Cerebellar cortex (tissue), 1 donor: ENCODE results near the gene KIF6.
"Not testable (repeated sequence)": the region's sequence is repeated elsewhere in the genome, so short reads cannot be mapped to it uniquely, and the experiment has no call there.

Experiments
- DNase-seq: peaks from one replicate; pipeline ENCODE4 v3.0.0-alpha.2; 2015; ENCODE audit warnings: low spot score

Gene KIF6

GRCh38 chr6:39714802-39715201, 10.4 kb downstream of the KIF6 start:
- DNase-seq: no peak

GRCh38 chr6:39707962-39708683, 17.1 kb downstream of the KIF6 start:
- no peak for DNase-seq

GRCh38 chr6:39706819-39707335, 18.3 kb downstream of the KIF6 start:
- DNase-seq: no peak

DNA sequence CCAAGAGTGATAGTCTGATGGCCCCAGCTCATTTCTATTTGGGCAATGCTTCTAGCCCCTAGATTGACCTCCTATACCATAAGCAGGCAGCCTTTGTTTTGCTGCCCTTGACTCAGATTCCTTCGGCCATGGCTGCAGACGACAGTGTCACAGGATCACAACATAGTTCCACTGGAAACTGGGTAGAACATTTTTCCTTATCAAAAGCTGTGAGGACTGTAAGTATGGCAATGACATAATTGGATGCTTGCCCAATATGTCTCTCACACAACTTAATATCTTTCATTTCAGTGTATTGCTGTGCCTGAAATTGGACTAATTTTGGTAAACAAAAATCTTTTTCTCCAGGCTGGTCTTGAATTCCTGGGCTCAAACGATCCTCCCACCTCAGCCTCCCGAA, 22.9 kb downstream of the KIF6 start:
- DNase-seq: no peak

- DNase-seq: no peak
Observed at GRCh38 chr6:39700362-39700761, 24.8 kb downstream of the KIF6 start.

DNA sequence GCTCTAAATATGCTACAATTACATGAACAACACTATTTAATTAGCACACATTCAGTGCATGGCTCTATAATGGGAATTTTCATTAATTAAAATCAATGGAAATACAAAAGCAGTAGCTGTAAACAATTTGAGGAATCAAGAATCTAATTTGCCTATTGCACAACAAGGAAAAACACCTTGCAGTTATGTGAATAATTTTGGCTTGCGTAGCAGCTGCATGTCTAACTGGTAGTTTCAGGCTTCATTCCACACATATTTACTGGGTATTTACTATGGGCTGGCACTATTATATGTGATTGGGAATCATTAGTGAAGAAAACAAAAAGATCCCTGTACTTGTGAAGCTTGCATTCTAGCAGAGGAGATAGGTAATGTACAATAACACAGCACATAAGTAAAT, 26.4 kb downstream of the KIF6 start:
- DNase-seq: no peak

DNA sequence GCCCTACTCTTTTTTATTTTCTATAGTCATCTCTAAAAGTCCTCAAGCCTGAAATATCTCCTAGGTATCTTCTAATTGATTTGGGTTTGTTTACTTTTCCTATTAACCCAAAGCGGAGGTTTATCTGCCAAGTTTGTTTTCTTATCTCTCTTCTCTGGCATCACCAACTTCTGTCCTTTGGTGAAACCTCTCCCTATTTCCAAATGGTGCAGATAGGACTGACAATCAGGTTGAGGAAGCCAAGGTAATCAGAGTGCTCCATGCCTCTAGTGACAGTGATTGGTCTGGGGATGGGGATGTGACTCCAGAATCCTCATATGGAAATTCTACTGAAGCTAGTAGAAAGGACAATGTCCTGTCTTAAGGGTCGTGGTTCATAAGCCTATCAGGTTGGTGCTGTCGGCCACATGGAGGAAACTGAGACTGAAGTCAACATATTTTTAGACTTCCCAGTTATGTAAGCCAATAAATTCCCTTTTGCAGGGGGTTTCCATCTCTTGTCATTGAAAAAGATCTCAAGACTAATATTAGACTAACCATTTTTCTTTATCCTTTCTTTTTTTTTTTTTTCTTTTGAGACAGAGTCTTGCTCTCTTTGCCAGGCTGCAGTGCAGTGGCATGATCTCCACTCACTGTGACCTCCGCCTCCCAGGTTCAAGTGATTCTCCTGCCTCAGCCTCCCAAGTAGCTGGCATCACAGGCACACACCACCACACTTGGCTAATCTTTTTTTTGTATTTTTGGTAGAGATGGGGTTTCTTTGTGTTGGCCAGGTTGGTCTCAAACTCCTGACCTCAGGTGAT, 28.0 kb downstream of the KIF6 start:
- DNase-seq: no peak

DNA sequence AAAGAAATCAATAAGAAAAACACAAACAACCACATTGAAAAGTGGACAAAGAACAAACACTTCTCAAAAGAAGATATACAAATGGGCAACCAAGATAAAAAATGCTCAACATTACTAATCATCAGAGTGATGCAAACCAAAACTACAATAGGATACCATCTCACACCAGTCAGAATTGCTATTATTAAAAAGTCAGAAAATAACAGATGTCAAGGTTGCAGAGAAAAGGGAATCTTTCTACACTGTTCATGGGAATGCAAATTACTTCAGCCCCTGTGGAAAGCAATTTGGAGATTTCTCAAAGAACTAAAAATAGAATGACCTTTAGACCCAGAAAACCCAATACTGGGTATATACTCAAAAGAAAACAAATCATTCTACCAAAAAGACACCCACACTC, 29.8 kb downstream of the KIF6 start:
- DNase-seq: no peak

DNA sequence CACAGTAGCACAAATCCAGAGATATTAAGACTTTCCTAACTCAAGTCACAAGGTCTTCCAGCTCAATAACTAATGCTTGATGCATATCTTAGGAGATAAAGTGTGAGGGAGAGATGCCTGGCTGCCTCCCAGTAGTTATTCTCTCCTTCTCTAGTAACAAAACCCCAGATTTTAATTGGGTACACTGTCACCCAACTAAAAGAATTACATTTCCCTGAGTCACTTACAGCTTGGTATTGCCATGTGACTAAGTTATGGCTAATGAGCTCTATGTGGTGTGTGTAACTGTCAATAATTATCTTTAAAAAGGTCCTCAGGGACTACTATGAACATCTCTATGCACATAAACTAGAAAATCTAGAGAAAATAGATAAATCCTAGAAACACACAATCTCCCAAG, 32.0 kb downstream of the KIF6 start:
- DNase-seq: no peak

DNA sequence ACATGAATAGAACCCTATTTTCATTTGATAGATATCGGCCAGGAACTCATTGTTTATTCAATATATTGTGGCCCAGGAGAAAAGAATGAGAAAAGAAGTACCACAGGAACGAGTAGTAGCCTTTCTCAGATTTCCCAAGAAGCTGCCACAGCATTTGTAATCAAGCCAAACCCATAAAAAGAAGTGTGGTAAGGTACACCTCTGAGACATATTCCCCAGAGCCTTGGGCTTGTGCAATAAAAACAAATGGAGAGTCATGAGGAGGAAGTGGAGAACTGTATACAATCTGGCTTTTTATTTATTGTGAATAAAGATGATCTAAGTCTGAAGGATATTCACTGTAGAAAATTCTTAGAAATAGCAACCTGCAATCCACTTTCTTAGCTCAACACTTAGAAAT, 36.7 kb downstream of the KIF6 start:
- no peak for DNase-seq

DNA sequence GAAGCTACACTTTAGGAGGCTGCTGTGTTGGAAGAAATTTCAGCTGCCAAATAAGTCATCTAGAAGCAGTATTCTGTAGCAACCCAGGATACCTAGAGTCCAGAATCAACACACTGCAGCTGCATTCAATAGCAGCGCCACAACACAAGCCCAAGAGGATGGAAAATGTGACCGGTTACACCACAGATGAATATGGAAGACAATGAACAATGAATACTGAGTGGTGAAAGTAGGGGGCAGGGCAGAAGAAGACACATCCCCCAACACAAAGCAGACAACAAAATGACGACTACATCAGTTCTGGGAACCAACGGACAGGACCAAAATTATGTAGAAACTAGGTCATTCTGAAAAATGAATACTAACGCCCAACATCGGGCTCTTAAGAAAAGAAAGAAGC, 38.2 kb downstream of the KIF6 start:
- DNase-seq: no peak

DNA sequence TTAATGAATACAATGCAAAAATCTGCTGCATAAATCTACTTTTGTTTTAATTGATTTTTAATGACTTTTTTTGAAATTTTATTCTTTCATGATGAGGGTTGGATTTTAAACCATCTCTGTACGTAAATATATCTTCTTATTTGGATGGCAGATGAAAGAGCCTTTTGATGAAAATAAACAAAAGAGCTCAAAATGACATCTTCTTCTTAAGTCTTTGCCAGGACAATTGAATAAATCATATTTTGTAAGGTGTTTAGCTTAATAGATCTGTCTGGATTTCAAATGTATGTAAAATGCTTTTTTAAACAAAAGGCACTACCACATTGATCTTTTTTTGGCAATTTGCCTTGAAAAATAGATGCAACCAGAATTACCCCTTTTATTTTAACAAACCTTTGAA, 39.3 kb downstream of the KIF6 start:
- no peak for DNase-seq

- no peak for DNase-seq
Observed at GRCh38 chr6:39685489-39685826, 39.8 kb downstream of the KIF6 start.

DNA sequence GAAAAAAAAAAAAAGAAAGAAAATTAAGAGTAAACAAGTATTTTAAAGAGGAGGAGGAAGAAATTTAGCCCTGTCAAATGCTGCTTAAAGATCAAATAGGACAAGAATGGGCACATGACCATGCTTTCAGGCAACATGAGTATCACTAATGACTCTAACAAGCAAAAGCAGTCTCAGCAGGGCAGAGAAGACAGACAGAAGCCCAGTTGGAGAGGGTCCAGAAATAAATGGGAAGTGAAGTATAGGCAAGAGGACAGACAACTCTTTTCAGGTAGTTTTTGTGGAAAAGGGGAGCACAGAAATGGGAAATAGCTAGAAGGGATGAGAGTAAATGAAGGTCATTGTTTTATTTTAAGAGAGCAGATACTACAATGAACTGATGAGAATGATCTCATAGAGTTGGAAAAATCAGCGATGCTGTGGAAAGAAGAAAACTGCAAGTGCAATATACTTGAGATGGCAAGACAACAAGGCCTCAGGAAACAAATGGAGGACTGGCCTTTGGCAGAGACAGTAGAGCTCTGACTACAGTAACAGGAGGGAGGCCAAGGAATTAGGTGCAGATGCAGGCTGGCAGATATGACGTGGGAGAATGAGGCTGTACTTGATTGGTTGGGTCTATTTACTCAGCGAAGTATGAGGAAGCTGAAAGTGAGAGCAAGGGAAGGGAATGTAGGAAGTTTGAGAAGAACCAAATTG, 40.3 kb downstream of the KIF6 start:
- no peak for DNase-seq

DNA sequence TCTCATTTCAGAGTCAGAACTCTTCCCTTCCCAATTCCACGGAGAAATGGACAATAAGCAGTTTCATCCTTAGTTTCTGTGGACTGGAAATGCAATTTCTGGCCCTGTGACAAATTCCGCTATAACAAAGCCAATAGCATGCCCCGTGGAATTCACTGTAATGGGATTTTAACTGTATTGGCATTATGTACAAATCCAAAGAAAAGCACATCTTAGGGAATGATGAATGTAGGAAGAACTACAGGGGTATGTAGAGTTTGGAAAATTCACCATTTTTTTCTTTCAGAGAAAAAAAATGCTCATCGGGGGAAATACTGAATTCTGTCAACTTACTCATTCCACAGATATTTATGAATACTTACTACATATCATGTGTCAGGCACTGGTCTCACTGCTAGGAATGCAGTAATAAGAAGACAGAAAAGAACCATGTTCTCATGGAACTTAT, 43.5 kb downstream of the KIF6 start:
- DNase-seq: no peak

DNA sequence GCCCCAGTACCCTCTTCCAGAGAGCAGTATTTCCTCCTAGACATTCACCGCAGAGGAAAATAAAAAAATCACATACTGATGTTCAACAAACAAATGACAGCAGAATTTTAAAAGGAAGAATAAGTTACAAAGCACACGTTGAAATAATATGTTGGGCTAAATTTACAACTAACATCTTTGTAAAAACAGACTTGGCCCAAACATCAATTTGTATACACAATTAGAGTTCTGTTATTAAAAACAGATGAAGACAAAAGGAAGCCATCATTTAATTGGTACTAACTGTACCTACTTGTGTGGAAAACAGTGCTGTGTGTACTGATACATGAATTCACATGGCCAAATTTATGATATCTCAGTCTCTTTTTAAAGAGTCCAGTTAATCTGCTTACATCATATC, 46.3 kb downstream of the KIF6 start:
- DNase-seq: no peak

DNA sequence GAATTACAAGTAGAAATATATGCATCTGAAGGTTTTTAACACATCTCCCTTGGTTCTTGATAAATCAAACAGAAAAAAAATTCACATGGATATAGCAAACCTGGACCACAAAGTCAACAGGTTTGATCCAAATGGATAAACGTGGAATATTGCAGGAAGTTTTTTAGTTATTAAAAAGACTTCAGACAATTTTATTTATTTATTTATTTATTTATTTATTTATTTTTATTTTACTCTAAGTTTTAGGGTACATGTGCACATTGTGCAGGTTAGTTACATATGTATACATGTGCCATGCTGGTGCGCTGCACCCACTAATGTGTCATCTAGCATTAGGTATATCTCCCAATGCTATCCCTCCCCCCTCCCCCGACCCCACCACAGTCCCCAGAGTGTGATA, 47.9 kb downstream of the KIF6 start:
- not testable (repeated sequence) for DNase-seq

- no peak for DNase-seq
Observed at GRCh38 chr6:39670519-39670918, 54.7 kb downstream of the KIF6 start.

- no peak for DNase-seq
Observed at GRCh38 chr6:39669973-39670342, 55.2 kb downstream of the KIF6 start.

- no peak for DNase-seq
Observed at GRCh38 chr6:39669207-39669972, 55.8 kb downstream of the KIF6 start.

DNA sequence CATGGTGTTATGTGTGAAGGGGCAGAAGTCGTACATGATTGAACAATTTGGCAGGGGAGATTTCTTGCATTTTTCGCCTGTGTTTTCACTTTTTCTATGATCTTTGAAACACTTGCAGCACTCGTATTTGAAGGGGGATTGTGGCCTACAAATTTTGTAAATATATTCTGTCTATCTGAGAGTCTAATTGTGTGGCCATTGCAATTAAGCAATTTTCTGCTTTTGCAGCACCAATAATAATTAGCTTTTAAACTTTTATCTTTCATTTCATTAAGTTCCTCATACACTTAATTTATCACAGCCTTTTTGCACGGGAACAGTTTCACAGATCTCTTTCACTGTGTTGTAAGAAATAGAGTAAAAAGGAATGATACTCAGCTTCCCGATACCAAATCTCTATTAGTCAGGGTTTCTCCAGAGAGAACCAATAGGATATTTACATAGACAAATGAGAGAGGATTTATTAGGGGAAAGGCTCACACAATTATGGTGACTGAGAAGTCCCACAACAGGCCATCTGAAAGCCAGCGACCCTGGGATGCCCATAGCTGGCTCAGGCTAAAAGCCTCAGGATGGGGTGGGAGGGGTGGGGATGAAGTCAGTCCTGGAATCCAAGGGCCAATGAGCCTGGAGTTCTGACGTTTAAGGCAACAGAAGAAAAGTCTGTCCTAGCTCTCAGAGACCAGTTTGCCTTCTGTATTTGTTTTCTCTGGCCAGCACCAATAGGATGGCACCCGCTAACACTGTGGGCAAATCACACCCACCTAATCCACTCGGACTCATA, 58.3 kb downstream of the KIF6 start:
- no peak for DNase-seq
